ENCODE measurements around the gene ZSCAN10.
"Not testable (repeated sequence)": the region's sequence is repeated elsewhere in the genome, so short reads cannot be mapped to it uniquely, and the experiment has no call there.

The ZSCAN10 gene

DNA sequence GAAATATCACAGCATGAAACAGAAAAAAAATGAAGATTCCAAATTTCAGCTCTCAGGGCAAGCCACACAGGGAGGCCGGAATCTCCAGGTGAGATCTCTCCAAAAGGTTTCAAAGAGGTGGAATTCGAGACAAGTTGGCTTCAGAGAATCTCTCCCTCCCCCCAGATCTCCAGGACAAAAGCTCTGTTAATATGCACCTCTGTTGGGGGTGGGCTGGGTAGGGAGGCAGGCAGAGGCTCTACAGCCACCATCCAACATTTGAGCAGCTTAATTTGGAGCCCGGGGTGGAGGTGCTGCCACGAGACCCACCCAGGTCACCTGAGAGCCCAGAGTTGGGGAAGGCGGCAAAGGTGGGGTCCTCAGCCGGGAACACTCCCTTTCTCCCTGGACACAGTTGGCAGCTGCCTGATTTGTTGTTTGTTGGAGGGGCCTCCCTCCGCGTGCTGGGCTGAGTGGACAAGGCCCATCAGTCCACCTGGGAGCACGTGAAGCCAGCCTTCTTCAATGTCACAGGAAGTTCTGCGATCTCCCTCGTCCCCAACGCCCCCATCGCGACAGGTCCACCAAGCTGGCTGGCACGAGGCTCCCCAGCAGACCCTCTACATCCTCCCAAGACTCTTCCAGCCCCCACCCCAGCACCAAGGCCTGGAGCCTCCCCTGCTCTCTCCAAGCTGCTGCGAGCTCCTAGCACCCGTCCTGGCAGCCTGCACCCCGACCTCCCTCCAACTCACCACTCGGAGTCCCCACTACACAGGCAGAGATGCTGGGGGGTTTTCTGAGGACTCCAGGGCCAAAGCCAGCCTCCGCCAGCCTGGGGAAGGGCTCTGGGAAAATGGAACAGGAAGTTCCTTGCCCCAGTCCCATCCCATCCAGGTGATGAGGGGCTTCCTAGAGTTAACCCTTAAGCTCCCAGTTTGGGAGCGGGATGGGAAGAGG lies at the start of gene ZSCAN10:
Gene ZSCAN10, minus strand, starts transcription at position 836 of the 936 bp plus-strand sequence. CDS start 6,357 bp downstream, outside the sequence.
- no peak for ATAC-seq

DNA sequence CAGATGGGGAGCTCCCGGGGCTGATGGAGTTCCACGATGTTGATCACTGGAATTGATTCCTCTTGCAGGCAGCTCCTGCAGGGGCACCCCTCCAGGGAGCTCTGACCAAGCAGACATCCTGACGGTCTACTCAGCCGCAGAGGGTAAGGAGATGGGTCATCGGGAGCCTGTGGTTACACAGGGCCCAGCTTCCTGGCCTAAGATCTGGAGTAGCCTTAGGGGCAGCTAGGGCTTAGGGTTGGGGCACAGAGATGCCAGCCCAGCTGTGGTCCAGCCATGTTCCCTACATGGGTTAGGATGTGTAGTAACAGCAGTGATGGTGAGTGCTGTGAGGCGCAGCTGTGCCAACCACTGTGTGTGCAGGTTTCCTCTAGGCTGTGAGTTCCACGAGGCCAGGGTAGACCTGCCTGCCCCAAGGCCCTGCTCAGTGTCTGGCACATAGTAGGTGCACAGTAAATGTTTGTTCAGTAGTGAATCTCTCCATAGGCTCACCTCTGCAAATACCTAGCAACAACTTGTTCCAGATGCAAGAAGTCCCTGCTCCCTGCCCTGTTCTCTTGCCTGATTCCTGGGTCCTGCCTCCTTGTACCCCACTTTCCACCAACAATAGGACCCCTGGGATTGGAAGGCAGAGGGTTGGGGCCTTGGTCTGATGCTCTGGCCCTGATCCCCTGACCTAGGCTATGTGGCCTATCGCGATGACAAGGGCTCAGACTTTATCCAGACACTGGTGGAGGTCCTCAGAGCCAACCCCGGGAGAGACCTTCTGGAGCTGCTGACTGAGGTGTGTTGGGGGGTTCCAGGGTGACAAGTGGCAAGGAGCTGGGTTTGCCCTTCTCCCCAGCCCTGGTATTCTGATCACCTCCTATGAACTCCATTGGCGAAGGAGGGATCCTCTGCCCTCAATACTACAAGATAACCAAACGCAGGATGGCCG lies 49.4 kb upstream of the ZSCAN10 start:
- no peak for ATAC-seq

DNA sequence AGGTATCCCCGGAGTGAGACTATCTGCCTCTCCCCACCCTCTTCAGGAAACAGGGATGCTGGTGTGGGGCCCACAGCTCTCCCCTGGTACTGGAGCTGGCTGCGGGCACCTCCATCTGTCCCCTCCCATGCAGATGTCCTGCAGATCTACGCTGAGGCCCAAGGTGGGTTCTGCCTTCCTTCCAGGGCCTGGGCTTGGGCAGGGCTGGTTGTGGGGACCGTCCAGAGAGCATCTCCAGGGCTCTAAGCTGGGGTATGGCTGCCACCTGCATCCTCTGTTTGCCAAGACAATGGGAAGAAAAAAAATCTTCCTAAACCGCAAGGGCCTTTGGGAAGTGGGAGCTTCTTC lies 48.6 kb upstream of the ZSCAN10 start:
- no peak for ATAC-seq

GRCh38 chr16:3147046-3147756 lies 48.1 kb upstream of the ZSCAN10 start:
- no peak for ATAC-seq

DNA sequence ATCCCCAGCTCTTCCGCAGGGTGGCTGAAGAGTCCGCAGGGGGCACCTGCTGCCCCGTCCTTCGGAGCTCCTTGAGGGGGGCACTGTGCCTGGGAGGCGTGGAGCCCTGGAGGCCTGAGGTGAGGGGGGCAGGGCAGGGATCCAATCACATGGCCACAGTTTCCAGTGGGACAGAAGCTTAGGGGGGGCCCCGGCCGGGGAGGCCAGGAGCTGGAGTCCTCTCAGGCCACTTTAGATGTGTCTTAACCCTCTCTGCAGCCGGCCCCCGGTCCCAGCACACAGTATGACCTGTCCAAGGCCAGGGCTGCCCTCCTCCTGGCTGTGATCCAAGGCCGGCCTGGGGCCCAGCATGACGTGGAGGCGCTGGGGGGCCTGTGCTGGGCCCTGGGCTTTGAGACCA lies 46.6 kb upstream of the ZSCAN10 start:
- no peak for ATAC-seq

DNA sequence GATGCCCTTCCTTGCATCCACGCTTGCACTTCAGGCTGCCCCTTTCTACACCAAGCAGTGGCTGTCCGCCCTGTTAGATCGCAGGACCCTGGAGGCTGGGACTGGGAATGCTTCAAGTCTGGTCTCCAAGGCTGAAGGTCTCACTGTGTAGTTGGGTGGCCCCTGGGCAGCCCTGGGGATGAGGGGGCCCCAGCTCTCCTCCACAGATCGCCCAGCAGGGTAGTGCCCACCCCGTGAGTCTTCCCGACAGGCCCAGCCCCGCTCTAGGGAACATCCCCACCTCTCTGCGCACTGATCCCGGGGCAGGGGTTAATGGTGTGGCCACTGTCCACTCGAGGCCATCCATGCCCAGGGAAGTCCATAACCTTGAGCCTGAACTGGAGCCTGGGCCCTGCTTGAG lies 46.1 kb upstream of the ZSCAN10 start:
- ATAC-seq: no peak

- no peak for ATAC-seq
Measured at GRCh38 chr16:3144321-3144983, 45.4 kb upstream of the ZSCAN10 start.

DNA sequence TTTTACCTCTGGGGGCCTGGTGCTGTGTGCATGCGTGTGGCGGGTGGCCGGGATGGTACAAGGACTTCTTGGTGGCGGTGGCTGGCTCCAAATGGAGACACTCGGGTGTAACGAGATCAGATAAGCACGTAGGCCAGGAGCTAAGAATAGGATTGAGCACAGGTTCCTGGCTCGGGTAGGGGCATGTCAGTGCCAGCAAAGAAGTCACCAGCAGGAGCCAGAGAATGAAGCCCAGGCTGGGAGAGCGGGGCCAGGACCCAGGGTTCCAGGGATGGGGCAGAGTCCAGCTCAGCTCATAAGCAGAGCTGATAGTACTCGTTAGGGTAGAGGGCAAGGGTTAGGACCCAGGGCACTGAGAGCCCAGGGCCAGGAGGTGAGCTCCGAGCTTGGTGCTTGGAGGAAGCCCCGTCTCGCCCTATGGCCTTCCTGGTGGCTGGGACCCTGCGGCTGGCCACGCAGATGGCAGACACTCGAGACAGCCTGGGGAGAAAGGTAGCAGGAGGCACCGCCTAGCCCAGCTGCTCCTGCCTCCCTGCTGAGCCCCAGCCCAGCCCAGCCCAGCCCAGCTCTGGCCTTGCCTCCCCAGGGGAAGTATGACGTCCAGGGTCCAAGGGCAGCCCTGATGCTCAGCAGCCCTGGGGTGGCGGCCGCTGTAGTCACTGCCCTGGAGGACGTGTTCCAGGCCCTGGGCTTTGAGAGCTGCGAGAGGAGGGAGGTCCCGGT lies 44.7 kb upstream of the ZSCAN10 start:
- ATAC-seq: no peak

DNA sequence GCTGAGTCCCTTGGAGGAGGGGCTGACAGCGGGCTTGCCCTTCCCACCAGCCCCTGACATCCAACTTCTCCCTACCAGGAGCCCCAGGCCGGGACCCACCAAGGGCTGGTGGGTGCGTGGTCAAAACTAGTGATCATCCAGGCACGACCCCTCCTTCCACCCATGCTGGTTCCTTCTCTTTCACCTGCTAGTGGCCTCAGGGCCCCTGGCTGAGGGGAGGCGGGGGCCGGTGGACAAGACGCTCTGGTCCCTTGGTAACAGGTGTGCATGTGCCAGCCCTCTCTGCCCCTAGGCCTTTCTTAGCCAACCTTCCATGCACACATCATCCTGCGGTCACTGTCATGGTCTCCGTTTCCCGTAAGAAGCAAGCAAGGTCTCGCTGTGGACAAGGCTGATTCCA lies 44.1 kb upstream of the ZSCAN10 start:
- no peak for ATAC-seq

GRCh38 chr16:3142770-3143169 lies 43.7 kb upstream of the ZSCAN10 start:
- no peak for ATAC-seq

GRCh38 chr16:3142327-3142726 lies 43.2 kb upstream of the ZSCAN10 start:
- ATAC-seq: no peak

DNA sequence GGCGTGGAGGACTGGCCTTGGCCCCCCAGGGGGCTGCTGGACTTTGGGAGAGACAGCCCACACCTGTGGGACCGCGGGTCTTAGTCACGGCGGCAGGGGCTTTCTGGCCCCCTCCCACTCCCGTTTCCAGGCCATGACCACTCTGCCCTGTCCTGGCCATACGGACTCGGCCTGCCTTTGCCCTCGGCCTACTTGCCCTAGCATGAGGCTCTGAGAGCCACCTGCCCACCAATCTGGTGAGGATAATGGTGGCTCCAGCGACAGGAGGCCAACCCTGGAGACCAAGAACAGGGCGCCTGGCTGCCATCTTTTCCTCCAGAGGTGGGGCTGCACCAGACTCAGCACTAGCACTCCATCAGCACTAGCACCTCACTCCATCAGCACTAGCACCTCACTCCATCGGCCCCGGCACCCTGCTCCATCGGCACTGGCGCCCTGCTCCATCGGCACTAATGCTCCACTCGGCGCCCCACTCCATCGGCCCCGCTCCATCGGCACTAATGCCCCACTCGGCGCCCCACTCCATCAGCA lies 42.8 kb upstream of the ZSCAN10 start:
- no peak for ATAC-seq

GRCh38 chr16:3140603-3141427 lies 41.7 kb upstream of the ZSCAN10 start:
- no peak for ATAC-seq

- not testable (repeated sequence) for ATAC-seq
Measured at GRCh38 chr16:3139561-3139960, 40.5 kb upstream of the ZSCAN10 start.

- ATAC-seq: no peak
Measured at GRCh38 chr16:3138823-3139426, 39.8 kb upstream of the ZSCAN10 start.

DNA sequence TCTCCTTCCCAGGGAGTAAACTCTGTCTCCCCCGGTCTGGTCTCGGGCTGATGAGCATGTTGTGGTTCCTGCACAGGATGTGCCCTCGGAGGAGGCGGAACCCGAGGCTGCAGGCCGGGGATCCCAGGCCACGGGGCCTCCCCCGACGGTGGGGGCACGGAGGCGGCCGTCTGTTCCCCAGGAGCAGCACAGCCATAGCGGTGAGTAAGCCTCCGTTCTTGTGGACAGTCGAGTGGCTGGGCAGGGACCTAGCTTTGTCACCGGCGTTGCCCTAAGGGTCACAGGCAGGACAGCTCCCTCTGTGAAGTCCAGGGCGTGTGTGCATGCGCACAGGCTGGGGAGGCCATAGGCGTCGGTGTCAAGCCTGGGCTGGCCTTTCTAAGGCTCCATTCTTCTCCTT lies 39.2 kb upstream of the ZSCAN10 start:
- no peak for ATAC-seq

- ATAC-seq: no peak
Measured at GRCh38 chr16:3137267-3137666, 38.2 kb upstream of the ZSCAN10 start.

DNA sequence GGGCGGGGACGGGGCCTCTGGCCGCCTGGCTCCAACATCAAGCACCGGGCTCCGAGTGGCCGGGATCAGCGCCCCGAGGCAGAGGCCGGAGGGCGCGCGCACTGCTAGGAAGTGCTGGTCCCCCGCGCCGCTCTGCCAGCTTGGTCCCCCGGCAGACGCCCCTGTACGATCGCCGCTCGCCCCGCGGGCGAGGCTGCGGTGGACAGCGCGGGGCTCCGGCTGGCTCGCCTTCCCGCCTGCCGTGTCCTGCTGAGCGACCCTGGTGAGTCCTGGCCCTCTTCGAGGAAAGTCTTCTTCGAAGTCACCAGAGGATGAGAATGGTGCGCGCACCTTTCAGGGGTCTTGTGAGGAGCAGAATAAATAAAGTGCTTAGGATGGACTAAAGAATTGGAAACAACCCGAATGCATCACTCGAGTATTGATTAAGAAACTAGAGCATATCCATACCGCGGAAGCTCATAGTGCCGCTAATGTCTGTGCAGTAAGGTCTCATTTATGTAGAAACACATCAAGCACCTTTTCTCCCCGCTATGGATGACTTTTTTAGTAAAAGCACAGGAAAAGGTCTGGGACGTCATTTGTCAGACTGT lies 36.1 kb upstream of the ZSCAN10 start:
- peak; percentile 33 to 42 for ATAC-seq

DNA sequence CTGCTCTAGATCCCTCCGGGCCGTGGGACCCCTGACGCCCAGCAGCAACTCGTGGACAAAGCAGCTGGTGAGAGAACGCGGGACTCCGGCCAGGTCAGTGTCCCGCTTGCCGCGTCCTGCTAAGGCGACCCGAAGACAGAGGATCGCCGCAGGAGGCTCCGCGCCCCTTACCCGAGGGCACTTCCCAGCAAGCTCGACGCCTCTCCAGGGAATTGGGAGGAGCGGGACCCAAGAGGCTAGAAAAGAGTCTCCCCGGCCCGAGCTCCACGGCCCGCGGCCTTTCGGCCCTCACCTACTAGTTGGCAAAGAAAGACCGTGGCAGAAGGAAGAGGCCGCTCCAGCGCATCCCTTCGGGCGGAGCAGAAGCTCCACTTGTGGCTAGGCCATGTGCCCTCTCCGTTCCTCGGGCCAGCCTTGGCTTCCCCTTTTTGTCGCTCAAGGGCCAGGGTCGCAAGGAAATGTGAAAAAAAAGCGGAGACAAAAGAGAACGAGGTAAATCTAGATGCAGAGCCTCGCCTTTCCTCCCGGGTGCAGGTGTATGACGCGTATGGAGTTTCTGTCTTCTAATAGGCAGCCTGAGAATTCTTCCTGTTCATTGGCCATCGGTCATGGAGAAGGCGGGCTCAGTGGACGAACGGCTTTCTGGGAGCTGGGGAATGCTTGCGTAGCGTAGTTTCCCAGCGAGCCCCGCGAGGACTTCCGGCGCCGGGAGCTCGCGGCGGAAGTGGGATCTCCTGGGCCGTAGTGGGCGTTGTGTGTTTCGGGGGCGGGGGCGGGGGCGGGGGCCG lies 35.4 kb upstream of the ZSCAN10 start, which contains the start of gene ZNF213:
Gene ZNF213, plus strand, starts transcription at position 692 of the 788 bp plus-strand sequence. CDS start 2,252 bp downstream, outside the sequence.
- peak; percentile 98 for ATAC-seq
